ENCODE results near the gene IFNLR1. TPM values are rescaled to one million over a fixed set of nuclear protein-coding genes. Genes with fewer than 3 reads are reported as not detected.

Gene IFNLR1
- total and polyA plus RNA-seq, 2 of the 8 experiments (the other 6 are each of a cell fraction or from before 2014, with no cell fraction given) = 6.8 to 10.1 TPM

DNA sequence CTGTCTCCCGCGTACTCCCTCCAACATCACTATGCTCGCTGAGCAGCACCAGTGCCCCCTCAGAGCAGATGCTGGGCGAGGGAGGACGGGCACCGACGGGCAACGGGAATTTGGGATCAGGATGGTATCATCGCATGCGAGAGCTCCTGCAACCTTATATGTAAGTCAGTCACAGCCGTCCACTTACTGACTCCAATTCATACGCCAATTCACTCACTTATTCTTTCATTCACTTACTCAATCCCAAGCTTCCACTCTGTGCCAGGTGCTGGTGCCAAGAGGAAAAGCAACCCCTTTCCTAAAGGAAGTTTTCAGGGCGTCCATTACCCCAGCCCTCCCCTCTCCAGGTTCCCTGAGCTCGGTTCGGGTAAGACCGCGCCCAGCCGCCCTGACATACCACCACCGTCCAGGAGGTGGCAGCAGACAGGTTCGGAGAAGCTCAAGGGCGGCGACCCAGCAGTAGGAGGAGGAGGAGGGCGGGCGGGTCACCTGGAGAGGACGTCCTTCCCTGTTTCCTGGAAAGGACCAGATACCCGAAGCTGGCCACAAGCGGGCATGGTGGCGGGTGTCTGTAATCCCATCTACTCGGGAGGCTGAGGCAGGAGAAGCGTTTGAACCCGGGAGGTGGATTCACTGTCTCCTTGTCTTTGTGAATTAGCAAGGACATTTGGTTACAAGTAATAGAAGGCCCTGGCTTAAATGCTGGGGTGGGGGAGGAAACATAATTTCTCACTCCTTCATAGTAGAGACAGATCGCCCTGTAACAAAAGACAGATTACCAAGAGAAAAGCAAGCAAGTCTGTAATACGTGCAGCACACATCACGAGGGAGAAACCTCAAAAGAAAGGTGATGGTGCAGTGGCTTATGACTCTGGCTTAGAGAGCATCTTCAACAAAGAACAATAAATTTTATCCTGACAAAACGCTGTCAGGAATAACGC lies 36.6 kb downstream of the IFNLR1 start (continued):
- TF ChIP-seq USF2 (IDR thresholded peaks at IDR 0.05; ENCODE audit: low read length) (no peak), NANOG (IDR thresholded peaks at IDR 0.05; ENCODE audit: insufficient read depth, low read depth, low read length, poor library complexity, severe bottlenecking) (no peak), SIN3A (conservative IDR thresholded peaks at IDR 0.05 in 1 of 2, IDR thresholded peaks at IDR 0.05 in 1 of 2; ENCODE audit: low read depth in 1 of 2, low read length in 2 of 2) (0 out of 4 replicates have a peak, but pooled peaks of 1 of the 2 experiments have one; percentile 51), POU5F1 (IDR thresholded peaks at IDR 0.05; ENCODE audit: low read depth, low read length) (no peak), RXRA (IDR thresholded peaks at IDR 0.05; ENCODE audit: insufficient read depth, low read depth, low read length) (no peak), GTF2F1 (IDR thresholded peaks at IDR 0.05; ENCODE audit: borderline replicate concordance, low read depth, low read length) (0 out of 2 replicates have a peak, but pooled peaks have one; percentile 50), EGR1 (IDR thresholded peaks at IDR 0.05; ENCODE audit: borderline replicate concordance, low read depth, low read length) (no peak), SIRT6 (IDR thresholded peaks at IDR 0.05; ENCODE audit: low read length) (no peak), SIX5 (IDR thresholded peaks at IDR 0.05; ENCODE audit: low read depth, low read length) (no peak), CTBP2 (IDR thresholded peaks at IDR 0.05; ENCODE audit: borderline replicate concordance, insufficient read depth, insufficient read length, low read length) (no peak), EP300 (IDR thresholded peaks at IDR 0.05; ENCODE audit: borderline replicate concordance in 1 of 2, low read depth in 2 of 2, low read length in 2 of 2) (no peak), NRF1 (IDR thresholded peaks at IDR 0.05; ENCODE audit: low read depth, low read length) (no peak)
- TF ChIP-seq, protein P1, sequence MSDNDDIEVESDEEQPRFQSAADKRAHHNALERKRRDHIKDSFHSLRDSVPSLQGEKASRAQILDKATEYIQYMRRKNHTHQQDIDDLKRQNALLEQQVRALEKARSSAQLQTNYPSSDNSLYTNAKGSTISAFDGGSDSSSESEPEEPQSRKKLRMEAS (IDR thresholded peaks at IDR 0.05) = no peak; the same call in 1 of the 2 replicates

All from H1 (cell line).